IMR-90 (cell line): ENCODE measurements around the gene CMTM5. TPM values are rescaled to one million over a fixed set of nuclear protein-coding genes. Genes with fewer than 3 reads are reported as not detected.

ENCODE experiments used
- ATAC-seq: fragments of 200-7000 bp; cut with Tn5 transposase; 2 replicates; pipeline ENCODE4 v1.9.1; 2020; ENCODE audit warnings: low read depth, mild to moderate bottlenecking, moderate library complexity
- BruUV-seq: library from RNA; stranded (reverse); fragments of 400-500 nt; replicated peaks from 2 replicates; lab custom pipeline; 2021; lab: Mats Ljungman, UMichigan
- CTCF ChIA-PET: fragments of 300-600 bp; formaldehyde crosslinking; extraction: SDS; loops from one replicate; lab custom pipeline; 2021; ENCODE audit warnings: antibody characterized with exemption; lab: Yijun Ruan, JAX
- POLR2A ChIA-PET: fragments of 300-600 bp; sonication (Branson Sonifier 250); formaldehyde crosslinking; loops from one replicate; lab custom pipeline; 2022; ENCODE audit warnings: antibody characterized with exemption; ENCODE audit not compliant: unreplicated experiment; lab: Charles Lee
- DNase-seq: peaks from one replicate; pipeline ENCODE4 v3.0.0; 2013
- H2AFZ ChIP-seq: replicated peaks from 2 replicates; pipeline ENCODE3; 2013; ENCODE audit warnings: low read length, mild to moderate bottlenecking; ENCODE audit not compliant: poor library complexity
- H2AK5ac ChIP-seq: 2 replicates; pipeline ENCODE4 v1.6.1; 2013; ENCODE audit warnings: low read depth, low read length, inconsistent platforms
- H2AK9ac ChIP-seq: replicated peaks from 2 replicates; pipeline ENCODE3; 2013; ENCODE audit warnings: mild to moderate bottlenecking, low read depth, low read length, moderate library complexity; ENCODE audit not compliant: poor library complexity
- H2BK120ac ChIP-seq: 2 replicates; pipeline ENCODE4 v1.6.1; 2013; ENCODE audit warnings: low read depth, low read length, inconsistent platforms
- H2BK15ac ChIP-seq: 3 replicates; pipeline ENCODE4 v1.6.1; 2013; ENCODE audit warnings: low read depth, low read length, inconsistent platforms
- H2BK20ac ChIP-seq: 2 replicates; pipeline ENCODE4 v1.6.1; 2013; ENCODE audit warnings: low read depth, mild to moderate bottlenecking, inconsistent platforms, low read length, moderate library complexity
- H2BK5ac ChIP-seq: 2 replicates; pipeline ENCODE4 v1.6.1; 2013; ENCODE audit warnings: mild to moderate bottlenecking, low read depth, low read length, inconsistent platforms; ENCODE audit not compliant: poor library complexity, severe bottlenecking
- H3K14ac ChIP-seq: replicated peaks from 2 replicates; pipeline ENCODE4 v1.6.1; 2013; ENCODE audit warnings: low read depth, low read length, inconsistent platforms
- H3K18ac ChIP-seq: 2 replicates; pipeline ENCODE4 v1.6.1; 2013; ENCODE audit warnings: low read depth, low read length, control low read depth
- H3K23ac ChIP-seq: 2 replicates; pipeline ENCODE4 v1.6.1; 2013; ENCODE audit warnings: low read depth, low read length, inconsistent platforms
- H3K27ac ChIP-seq: 2 replicates; pipeline ENCODE4 v1.5.1; 2013; ENCODE audit warnings: mild to moderate bottlenecking, control low read depth, low read length; ENCODE audit not compliant: insufficient read depth
- H3K27me3 ChIP-seq: 2 replicates; pipeline ENCODE4 v1.6.1; 2013; ENCODE audit warnings: low read length; ENCODE audit not compliant: control insufficient read depth, insufficient read depth
- H3K36me3 ChIP-seq: 2 replicates; pipeline ENCODE4 v1.6.1; 2013; ENCODE audit warnings: low read length, mixed read lengths; ENCODE audit not compliant: control insufficient read depth, insufficient read depth
- H3K4ac ChIP-seq: 2 replicates; pipeline ENCODE4 v1.6.1; 2013; ENCODE audit warnings: low read depth, low read length, inconsistent platforms
- H3K4me1 ChIP-seq: 2 replicates; pipeline ENCODE4 v1.6.1; 2013; ENCODE audit warnings: low read length, mixed read lengths; ENCODE audit not compliant: control insufficient read depth, insufficient read depth
- H3K4me2 ChIP-seq: 2 replicates; pipeline ENCODE4 v1.6.1; 2013; ENCODE audit warnings: low read depth, mild to moderate bottlenecking, control low read depth, low read length, moderate library complexity
- H3K4me3 ChIP-seq: 2 replicates; pipeline ENCODE4 v1.5.1; 2013; ENCODE audit warnings: low read depth, mild to moderate bottlenecking, control low read depth, low read length, moderate library complexity; ENCODE audit not compliant: insufficient read depth
- H3K56ac ChIP-seq: 2 replicates; pipeline ENCODE4 v1.6.1; 2013; ENCODE audit warnings: low read length, inconsistent platforms; ENCODE audit not compliant: insufficient read depth; ENCODE audit errors: extremely low read depth
- H3K79me1 ChIP-seq, 2 experiments: 2 replicates each; pipeline ENCODE4 v1.6.1; 2013; ENCODE audit warnings: low read length in 2 of 2, inconsistent platforms in 1 of 2, low read depth in 1 of 2
- H3K9ac ChIP-seq: 2 replicates; pipeline ENCODE4 v1.6.1; 2013; ENCODE audit warnings: low read depth, low read length, control low read depth
- H3K9me1 ChIP-seq: 2 replicates; pipeline ENCODE4 v1.6.1; 2013; ENCODE audit warnings: low read length, inconsistent platforms; ENCODE audit not compliant: insufficient read depth
- H3K9me3 ChIP-seq: 2 replicates; pipeline ENCODE4 v1.6.1; 2013; ENCODE audit warnings: low read length; ENCODE audit not compliant: control insufficient read depth, insufficient read depth
- H4K20me1 ChIP-seq: 2 replicates; pipeline ENCODE4 v1.6.1; 2013; ENCODE audit warnings: low read length, inconsistent platforms; ENCODE audit not compliant: insufficient read depth
- H4K5ac ChIP-seq: 2 replicates; pipeline ENCODE4 v1.6.1; 2013; ENCODE audit warnings: mild to moderate bottlenecking, low read depth, low read length, control low read depth
- H4K8ac ChIP-seq, 2 experiments: 2 replicates each; pipeline ENCODE4 v1.6.1; 2013; ENCODE audit warnings: low read depth in 2 of 2, low read length in 2 of 2, control low read depth in 1 of 2, inconsistent platforms in 1 of 2
- H4K91ac ChIP-seq: 2 replicates; pipeline ENCODE4 v1.6.1; 2013; ENCODE audit warnings: low read depth, low read length, inconsistent platforms; ENCODE audit not compliant: insufficient read depth
- NFE2L2 ChIP-seq: fragments of 150-350 bp; IDR thresholded peaks from 2 replicates; pipeline ENCODE4 v1.6.1; 2016; ENCODE audit warnings: low read depth, mild to moderate bottlenecking, low read length
- WGBS, 2 experiments: methylation state at CpG; one replicate each; pipeline versions ENCODE4 v1.1.5 to v1.1.7; 2013; ENCODE audit warnings: missing lambda C conversion rate in 2 of 2; ENCODE audit not compliant: insufficient read length in 1 of 2; ENCODE audit errors: extremely low coverage in 2 of 2; 5-methylcytosine and 5-hydroxymethylcytosine counted together
- dilution Hi-C: fragments of 300-500 bp; cut with HindIII; formaldehyde crosslinking; loops from one replicate; pipeline ENCODE4 v1.14.3; 2018; ENCODE audit warnings: low sequenced_read_pairs; ENCODE audit not compliant: unreplicated experiment
- in situ Hi-C: fragments of 300-500 bp; cut with MboI; formaldehyde crosslinking; loops from 3 replicates; pipeline ENCODE4 v1.14.3; 2019; ENCODE audit warnings: low sequenced_read_pairs, inconsistent platforms, mixed read lengths
- intact Hi-C: fragments of 100-400 bp; cut with micrococcal nuclease; formaldehyde crosslinking; loops from 2 replicates; pipeline ENCODE4 v1.10.0; 2022
- polyA plus RNA-seq, 3 experiments: library from polyadenylated mRNA; depleted of rRNA; stranded (reverse); fragments of >200 nt; gene quantifications; 2 replicates each; pipeline ENCODE4 v1.2.3, GENCODE V29; 2012; ENCODE audit warnings: low replicate concordance in 1 of 3
- total RNA-seq: library from RNA; depleted of rRNA; stranded (reverse); fragments of >200 nt; gene quantifications from 2 replicates; pipeline ENCODE4 v1.2.3, GENCODE V29; 2012
- TF ChIP-seq, protein P1 (sequence below): conservative IDR thresholded peaks from 2 replicates; pipeline ENCODE4 v1.5.1; 2012; ENCODE audit warnings: mild to moderate bottlenecking, low read depth, low read length, improper control_type of control experiment

CMTM5 gene
- total and polyA plus RNA-seq, 2 of the 4 experiments (the other 2 are of a cell fraction), result 0.07 TPM; not detected in 1

- BruUV-seq, result no TSS peak
- Histone ChIP-seq H3K4ac (no peak overlapping the region), H3K18ac (no peak overlapping the region), H2BK20ac (no peak overlapping the region), H3K9ac (no peak overlapping the region), H3K9me3 (no peaks in the 10 kb centered on the region), H3K27me3 (no peaks in the 10 kb centered on the region), H3K4me1 (peaks cover 4% of the 10 kb centered on the region), H4K5ac (no peak overlapping the region), H2AK5ac (no peak overlapping the region), H4K8ac (no peak overlapping the region), H2BK120ac (no peak overlapping the region), H3K23ac (no peak overlapping the region), H2AFZ (no peak overlapping the region), H3K36me3 (peaks cover 36% of the 10 kb centered on the region), H2BK5ac (no peak overlapping the region), H2AK9ac (no peak overlapping the region), H3K56ac (no peak overlapping the region), H3K14ac (no peak overlapping the region), H3K4me3 (no peak overlapping the region), H4K91ac (no peak overlapping the region), H3K4me2 (no peak overlapping the region), H2BK15ac (no peak overlapping the region), H3K79me1 (peaks cover 13 to 37% of the 10 kb centered on the region in 2 experiments; a peak in 3 of 4 replicates), H4K20me1 (peaks cover 12% of the 10 kb centered on the region; the same call in 1 of the 2 replicates), H3K27ac (no peak overlapping the region), H3K9me1 (peaks cover 11% of the 10 kb centered on the region; the same call in 1 of the 2 replicates)
- CTCF ChIA-PET, result interaction anchor here (2.5 kb wide), 1 partner anchor 8 kb away, joined by 8 read pairs; the partner anchor contains the start of gene SLC22A17
- intact Hi-C loops (no loop called here), in situ Hi-C loops (no loop called here), dilution Hi-C loops (no loop called here)
- TF ChIP-seq, protein P1, sequence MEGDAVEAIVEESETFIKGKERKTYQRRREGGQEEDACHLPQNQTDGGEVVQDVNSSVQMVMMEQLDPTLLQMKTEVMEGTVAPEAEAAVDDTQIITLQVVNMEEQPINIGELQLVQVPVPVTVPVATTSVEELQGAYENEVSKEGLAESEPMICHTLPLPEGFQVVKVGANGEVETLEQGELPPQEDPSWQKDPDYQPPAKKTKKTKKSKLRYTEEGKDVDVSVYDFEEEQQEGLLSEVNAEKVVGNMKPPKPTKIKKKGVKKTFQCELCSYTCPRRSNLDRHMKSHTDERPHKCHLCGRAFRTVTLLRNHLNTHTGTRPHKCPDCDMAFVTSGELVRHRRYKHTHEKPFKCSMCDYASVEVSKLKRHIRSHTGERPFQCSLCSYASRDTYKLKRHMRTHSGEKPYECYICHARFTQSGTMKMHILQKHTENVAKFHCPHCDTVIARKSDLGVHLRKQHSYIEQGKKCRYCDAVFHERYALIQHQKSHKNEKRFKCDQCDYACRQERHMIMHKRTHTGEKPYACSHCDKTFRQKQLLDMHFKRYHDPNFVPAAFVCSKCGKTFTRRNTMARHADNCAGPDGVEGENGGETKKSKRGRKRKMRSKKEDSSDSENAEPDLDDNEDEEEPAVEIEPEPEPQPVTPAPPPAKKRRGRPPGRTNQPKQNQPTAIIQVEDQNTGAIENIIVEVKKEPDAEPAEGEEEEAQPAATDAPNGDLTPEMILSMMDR, result 0 out of 2 replicates have a peak, but pooled peaks have one; percentile 9
- no peak for TF ChIP-seq NFE2L2
- DNase-seq, result no peak
- WGBS, 2 experiments, result 71% methylated on average over 9 of the region's 11 CpGs; no CpG with 5 or more reads in 1 of the 2 experiments
- no peak for ATAC-seq
- POLR2A ChIA-PET, result interaction anchor here (0.6 kb wide), 1 partner anchor 109 kb away, joined by 3 read pairs; the partner anchor contains the start of gene NGDN
Observed at GRCh38 chr14:23360496-23360895, 16.4 kb upstream of the CMTM5 start.
